ENCODE results near the gene PLEKHF1. TPM values are rescaled to one million over a fixed set of nuclear protein-coding genes. Genes with fewer than 3 reads are reported as not detected.

The PLEKHF1 gene
- total and polyA plus RNA-seq, 2 experiments from 2014 or later = 10.1 to 25.1 TPM

DNA sequence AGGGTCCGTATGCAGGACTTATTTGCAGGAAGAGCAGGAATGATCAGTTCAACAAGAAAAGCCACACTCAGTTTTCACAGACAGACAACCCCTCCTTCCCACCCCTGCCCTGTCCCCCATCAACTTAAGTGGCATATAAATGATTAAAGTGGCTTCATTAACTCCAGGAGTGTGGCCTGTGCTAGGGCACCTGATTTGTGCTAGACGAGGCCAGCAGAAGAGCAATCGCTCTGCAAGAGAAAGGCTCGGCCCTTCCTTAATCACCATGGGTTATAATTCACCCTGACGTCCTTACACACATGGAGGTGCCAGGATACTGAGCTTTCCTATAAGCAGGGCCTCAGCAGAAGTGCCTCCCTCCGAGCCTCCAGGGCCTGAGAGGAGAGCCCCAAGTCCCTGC lies 35.2 kb downstream of the PLEKHF1 start (continued):
- TF ChIP-seq, protein P1, sequence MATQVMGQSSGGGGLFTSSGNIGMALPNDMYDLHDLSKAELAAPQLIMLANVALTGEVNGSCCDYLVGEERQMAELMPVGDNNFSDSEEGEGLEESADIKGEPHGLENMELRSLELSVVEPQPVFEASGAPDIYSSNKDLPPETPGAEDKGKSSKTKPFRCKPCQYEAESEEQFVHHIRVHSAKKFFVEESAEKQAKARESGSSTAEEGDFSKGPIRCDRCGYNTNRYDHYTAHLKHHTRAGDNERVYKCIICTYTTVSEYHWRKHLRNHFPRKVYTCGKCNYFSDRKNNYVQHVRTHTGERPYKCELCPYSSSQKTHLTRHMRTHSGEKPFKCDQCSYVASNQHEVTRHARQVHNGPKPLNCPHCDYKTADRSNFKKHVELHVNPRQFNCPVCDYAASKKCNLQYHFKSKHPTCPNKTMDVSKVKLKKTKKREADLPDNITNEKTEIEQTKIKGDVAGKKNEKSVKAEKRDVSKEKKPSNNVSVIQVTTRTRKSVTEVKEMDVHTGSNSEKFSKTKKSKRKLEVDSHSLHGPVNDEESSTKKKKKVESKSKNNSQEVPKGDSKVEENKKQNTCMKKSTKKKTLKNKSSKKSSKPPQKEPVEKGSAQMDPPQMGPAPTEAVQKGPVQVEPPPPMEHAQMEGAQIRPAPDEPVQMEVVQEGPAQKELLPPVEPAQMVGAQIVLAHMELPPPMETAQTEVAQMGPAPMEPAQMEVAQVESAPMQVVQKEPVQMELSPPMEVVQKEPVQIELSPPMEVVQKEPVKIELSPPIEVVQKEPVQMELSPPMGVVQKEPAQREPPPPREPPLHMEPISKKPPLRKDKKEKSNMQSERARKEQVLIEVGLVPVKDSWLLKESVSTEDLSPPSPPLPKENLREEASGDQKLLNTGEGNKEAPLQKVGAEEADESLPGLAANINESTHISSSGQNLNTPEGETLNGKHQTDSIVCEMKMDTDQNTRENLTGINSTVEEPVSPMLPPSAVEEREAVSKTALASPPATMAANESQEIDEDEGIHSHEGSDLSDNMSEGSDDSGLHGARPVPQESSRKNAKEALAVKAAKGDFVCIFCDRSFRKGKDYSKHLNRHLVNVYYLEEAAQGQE (IDR thresholded peaks at IDR 0.05; ENCODE audit: unreplicated experiment) = no peak

DNA sequence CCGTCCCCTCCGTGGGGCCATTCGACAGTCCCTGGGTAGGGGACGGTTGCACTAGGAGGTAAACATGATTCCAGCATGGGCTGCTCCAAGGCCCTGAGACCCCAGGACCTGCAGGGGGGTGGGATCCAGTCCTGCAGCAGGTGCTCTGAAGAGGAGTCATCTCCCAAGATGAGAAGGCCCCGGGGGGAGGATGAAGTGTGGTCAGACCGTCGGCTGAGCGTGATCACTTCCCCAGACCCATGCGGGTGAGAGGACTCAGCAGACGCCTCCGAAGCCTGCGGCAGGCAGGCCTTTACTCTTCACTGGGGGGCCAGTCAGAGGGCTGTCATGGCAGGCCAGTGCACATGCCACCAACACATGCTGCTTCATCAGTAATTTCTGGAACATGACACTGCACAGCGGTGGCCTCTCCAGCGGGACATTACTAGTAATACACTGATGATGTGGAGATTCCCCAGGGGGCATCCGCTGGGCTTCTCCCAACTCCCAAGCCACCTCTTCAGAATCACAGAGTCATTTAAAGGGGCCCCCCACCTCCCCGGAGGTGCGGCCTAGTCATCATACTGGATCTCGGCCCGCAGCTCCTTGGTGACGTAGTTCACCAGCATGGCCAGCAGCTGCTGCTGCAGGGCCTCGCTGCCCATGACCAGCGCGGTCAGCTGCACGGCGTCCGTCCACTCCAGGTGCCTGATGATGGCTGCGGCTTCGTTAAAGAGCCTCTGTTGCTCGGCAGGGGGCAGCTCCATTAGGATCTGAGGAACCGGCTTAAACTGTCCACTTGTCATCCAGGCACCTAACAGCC lies 37.1 kb downstream of the PLEKHF1 start:
- H3K4me1 ChIP-seq (ENCODE audit: insufficient read depth) = no peaks in the 10 kb centered on the region
- H3F3A ChIP-seq (replicated peaks; ENCODE audit: low read depth) = no peaks in the 10 kb centered on the region
- DNase-seq (ENCODE audit: low spot score) (no peak), ATAC-seq (no peak)
- Mint-ChIP-seq H3K9me3 (peaks cover 5% of the 10 kb centered on the region; the same call in 2 of the 3 replicates), H3K36me3 (ENCODE audit: low read depth) (no peaks in the 10 kb centered on the region), H3K4me3 (no peak overlapping the region), H3K27ac (no peak overlapping the region), H3K27me3 (ENCODE audit: insufficient read depth, low read depth, poor library complexity) (peaks cover 6% of the 10 kb centered on the region), H3K4me1 (no peaks in the 10 kb centered on the region)
- H3K9me2 ChIP-seq (ENCODE audit: insufficient read depth) = no peaks in the 10 kb centered on the region
- no peak overlapping the region for H3K4me2 ChIP-seq
- H3K79me2 ChIP-seq (replicated peaks; ENCODE audit: insufficient read depth) = no peaks in the 10 kb centered on the region
- H3K36me3 ChIP-seq (ENCODE audit: insufficient read depth) = no peaks in the 10 kb centered on the region
- H3K4me3 ChIP-seq = no peak overlapping the region
- no peak overlapping the region for H3K27ac ChIP-seq (ENCODE audit: low read depth)
- H2AFZ ChIP-seq = no peak overlapping the region
- no peaks in the 10 kb centered on the region for H3K27me3 ChIP-seq (ENCODE audit: insufficient read depth)
- H4K20me1 ChIP-seq (replicated peaks; ENCODE audit: insufficient read depth) = no peaks in the 10 kb centered on the region
- TF ChIP-seq, protein P2, sequence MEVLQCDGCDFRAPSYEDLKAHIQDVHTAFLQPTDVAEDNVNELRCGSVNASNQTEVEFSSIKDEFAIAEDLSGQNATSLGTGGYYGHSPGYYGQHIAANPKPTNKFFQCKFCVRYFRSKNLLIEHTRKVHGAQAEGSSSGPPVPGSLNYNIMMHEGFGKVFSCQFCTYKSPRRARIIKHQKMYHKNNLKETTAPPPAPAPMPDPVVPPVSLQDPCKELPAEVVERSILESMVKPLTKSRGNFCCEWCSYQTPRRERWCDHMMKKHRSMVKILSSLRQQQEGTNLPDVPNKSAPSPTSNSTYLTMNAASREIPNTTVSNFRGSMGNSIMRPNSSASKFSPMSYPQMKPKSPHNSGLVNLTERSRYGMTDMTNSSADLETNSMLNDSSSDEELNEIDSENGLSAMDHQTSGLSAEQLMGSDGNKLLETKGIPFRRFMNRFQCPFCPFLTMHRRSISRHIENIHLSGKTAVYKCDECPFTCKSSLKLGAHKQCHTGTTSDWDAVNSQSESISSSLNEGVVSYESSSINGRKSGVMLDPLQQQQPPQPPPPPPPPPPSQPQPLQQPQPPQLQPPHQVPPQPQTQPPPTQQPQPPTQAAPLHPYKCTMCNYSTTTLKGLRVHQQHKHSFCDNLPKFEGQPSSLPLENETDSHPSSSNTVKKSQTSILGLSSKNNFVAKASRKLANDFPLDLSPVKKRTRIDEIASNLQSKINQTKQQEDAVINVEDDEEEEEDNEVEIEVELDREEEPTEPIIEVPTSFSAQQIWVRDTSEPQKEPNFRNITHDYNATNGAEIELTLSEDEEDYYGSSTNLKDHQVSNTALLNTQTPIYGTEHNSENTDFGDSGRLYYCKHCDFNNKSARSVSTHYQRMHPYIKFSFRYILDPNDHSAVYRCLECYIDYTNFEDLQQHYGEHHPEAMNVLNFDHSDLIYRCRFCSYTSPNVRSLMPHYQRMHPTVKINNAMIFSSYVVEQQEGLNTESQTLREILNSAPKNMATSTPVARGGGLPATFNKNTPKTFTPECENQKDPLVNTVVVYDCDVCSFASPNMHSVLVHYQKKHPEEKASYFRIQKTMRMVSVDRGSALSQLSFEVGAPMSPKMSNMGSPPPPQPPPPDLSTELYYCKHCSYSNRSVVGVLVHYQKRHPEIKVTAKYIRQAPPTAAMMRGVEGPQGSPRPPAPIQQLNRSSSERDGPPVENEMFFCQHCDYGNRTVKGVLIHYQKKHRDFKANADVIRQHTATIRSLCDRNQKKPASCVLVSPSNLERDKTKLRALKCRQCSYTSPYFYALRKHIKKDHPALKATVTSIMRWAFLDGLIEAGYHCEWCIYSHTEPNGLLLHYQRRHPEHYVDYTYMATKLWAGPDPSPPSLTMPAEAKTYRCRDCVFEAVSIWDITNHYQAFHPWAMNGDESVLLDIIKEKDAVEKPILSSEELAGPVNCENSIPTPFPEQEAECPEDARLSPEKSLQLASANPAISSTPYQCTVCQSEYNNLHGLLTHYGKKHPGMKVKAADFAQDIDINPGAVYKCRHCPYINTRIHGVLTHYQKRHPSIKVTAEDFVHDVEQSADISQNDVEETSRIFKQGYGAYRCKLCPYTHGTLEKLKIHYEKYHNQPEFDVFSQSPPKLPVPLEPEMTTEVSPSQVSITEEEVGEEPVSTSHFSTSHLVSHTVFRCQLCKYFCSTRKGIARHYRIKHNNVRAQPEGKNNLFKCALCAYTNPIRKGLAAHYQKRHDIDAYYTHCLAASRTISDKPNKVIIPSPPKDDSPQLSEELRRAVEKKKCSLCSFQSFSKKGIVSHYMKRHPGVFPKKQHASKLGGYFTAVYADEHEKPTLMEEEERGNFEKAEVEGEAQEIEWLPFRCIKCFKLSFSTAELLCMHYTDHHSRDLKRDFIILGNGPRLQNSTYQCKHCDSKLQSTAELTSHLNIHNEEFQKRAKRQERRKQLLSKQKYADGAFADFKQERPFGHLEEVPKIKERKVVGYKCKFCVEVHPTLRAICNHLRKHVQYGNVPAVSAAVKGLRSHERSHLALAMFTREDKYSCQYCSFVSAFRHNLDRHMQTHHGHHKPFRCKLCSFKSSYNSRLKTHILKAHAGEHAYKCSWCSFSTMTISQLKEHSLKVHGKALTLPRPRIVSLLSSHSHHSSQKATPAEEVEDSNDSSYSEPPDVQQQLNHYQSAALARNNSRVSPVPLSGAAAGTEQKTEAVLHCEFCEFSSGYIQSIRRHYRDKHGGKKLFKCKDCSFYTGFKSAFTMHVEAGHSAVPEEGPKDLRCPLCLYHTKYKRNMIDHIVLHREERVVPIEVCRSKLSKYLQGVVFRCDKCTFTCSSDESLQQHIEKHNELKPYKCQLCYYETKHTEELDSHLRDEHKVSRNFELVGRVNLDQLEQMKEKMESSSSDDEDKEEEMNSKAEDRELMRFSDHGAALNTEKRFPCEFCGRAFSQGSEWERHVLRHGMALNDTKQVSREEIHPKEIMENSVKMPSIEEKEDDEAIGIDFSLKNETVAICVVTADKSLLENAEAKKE (CRISPR knock-in tag; IDR thresholded peaks at IDR 0.05) = no peak
- TF ChIP-seq, protein P3, sequence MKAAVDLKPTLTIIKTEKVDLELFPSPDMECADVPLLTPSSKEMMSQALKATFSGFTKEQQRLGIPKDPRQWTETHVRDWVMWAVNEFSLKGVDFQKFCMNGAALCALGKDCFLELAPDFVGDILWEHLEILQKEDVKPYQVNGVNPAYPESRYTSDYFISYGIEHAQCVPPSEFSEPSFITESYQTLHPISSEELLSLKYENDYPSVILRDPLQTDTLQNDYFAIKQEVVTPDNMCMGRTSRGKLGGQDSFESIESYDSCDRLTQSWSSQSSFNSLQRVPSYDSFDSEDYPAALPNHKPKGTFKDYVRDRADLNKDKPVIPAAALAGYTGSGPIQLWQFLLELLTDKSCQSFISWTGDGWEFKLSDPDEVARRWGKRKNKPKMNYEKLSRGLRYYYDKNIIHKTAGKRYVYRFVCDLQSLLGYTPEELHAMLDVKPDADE (IDR thresholded peaks at IDR 0.05) = no peak
- TF ChIP-seq STAT1 (IDR thresholded peaks at IDR 0.05; ENCODE audit: unreplicated experiment) (no peak), JUNB (IDR thresholded peaks at IDR 0.05; ENCODE audit: unreplicated experiment) (no peak), ZNF331 (CRISPR knock-in tag; IDR thresholded peaks at IDR 0.05; ENCODE audit: low read depth) (no peak), ZNF114 (CRISPR knock-in tag; IDR thresholded peaks at IDR 0.05) (no peak), EZH2 (IDR thresholded peaks at IDR 0.05; ENCODE audit: low read depth, unreplicated experiment) (no peak), EZH2phosphoT487 (IDR thresholded peaks at IDR 0.05; ENCODE audit: unreplicated experiment) (no peak), POLR2AphosphoS5 (IDR thresholded peaks at IDR 0.05; ENCODE audit: low read depth) (no peak), NANOG (IDR thresholded peaks at IDR 0.05; ENCODE audit: borderline replicate concordance) (no peak)
- TF ChIP-seq, protein P4, sequence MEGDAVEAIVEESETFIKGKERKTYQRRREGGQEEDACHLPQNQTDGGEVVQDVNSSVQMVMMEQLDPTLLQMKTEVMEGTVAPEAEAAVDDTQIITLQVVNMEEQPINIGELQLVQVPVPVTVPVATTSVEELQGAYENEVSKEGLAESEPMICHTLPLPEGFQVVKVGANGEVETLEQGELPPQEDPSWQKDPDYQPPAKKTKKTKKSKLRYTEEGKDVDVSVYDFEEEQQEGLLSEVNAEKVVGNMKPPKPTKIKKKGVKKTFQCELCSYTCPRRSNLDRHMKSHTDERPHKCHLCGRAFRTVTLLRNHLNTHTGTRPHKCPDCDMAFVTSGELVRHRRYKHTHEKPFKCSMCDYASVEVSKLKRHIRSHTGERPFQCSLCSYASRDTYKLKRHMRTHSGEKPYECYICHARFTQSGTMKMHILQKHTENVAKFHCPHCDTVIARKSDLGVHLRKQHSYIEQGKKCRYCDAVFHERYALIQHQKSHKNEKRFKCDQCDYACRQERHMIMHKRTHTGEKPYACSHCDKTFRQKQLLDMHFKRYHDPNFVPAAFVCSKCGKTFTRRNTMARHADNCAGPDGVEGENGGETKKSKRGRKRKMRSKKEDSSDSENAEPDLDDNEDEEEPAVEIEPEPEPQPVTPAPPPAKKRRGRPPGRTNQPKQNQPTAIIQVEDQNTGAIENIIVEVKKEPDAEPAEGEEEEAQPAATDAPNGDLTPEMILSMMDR (conservative IDR thresholded peaks at IDR 0.05; ENCODE audit: low read depth in 2 of 2) = no peak

All from GM23338 (cell line).